HG03565 (cell line): Measurements from ENCODE around the gene SARS1.
"Not testable (repeated sequence)": the region's sequence is repeated elsewhere in the genome, so short reads cannot be mapped to it uniquely, and the experiment has no call there.

Source experiments
- ATAC-seq: cut with Tn5 transposase; IDR thresholded peaks from one replicate; pipeline ENCODE4 v1.9.1; 2021; ENCODE audit warnings: mild to moderate bottlenecking, moderate library complexity; ENCODE audit not compliant: unreplicated experiment

SARS1 gene

GRCh38 chr1:109191891-109192290 lies 21.8 kb upstream of the SARS1 start:
- ATAC-seq, result no peak

- ATAC-seq, result no peak
Measured at GRCh38 chr1:109192433-109192832, 21.3 kb upstream of the SARS1 start.

GRCh38 chr1:109193653-109194590 lies 19.8 kb upstream of the SARS1 start:
- no peak for ATAC-seq

GRCh38 chr1:109197158-109198042 lies 16.3 kb upstream of the SARS1 start:
- ATAC-seq, result no peak

- ATAC-seq, result no peak
Measured at GRCh38 chr1:109198043-109198695, 15.5 kb upstream of the SARS1 start.

GRCh38 chr1:109198745-109199144 lies 15.0 kb upstream of the SARS1 start:
- ATAC-seq, result no peak

- no peak for ATAC-seq
Measured at GRCh38 chr1:109199710-109200109, 14.0 kb upstream of the SARS1 start.

GRCh38 chr1:109201123-109201703 lies 12.5 kb upstream of the SARS1 start:
- ATAC-seq, result no peak

GRCh38 chr1:109204484-109204883 lies 9.2 kb upstream of the SARS1 start:
- no peak for ATAC-seq

GRCh38 chr1:109206339-109206738 lies 7.4 kb upstream of the SARS1 start:
- ATAC-seq, result no peak

GRCh38 chr1:109207467-109208103 lies 6.1 kb upstream of the SARS1 start:
- no peak for ATAC-seq

- ATAC-seq, result no peak
Measured at GRCh38 chr1:109208394-109208793, 5.3 kb upstream of the SARS1 start.

GRCh38 chr1:109208836-109209463 lies 4.8 kb upstream of the SARS1 start:
- no peak for ATAC-seq

GRCh38 chr1:109210058-109210457 lies 3.7 kb upstream of the SARS1 start:
- no peak for ATAC-seq

- no peak for ATAC-seq
Measured at GRCh38 chr1:109213345-109213823, 334 bp upstream of the SARS1 start.

- ATAC-seq, result no peak
Measured at GRCh38 chr1:109214695-109215623, 1.2 kb downstream of the SARS1 start.

GRCh38 chr1:109216662-109217061 lies 2.9 kb downstream of the SARS1 start:
- ATAC-seq, result no peak

GRCh38 chr1:109218516-109218915 lies 4.8 kb downstream of the SARS1 start:
- ATAC-seq, result no peak

- ATAC-seq, result not testable (repeated sequence)
Measured at GRCh38 chr1:109221201-109221600, 7.5 kb downstream of the SARS1 start.
